GM23338 (cell line): ENCODE results near the gene CAPN9. TPM values are rescaled to one million over a fixed set of nuclear protein-coding genes. Genes with fewer than 3 reads are reported as not detected.

Experiments used
- ATAC-seq: fragments of 200-7000 bp; cut with Tn5 transposase; 3 replicates; pipeline ENCODE4 v1.9.1; 2020
- DNase-seq: peaks from one replicate; pipeline ENCODE4 v3.0.0-alpha.2; 2015; ENCODE audit warnings: low spot score
- H2AFZ ChIP-seq: fragments of 200-600 bp; sonication (generic); 2 replicates; pipeline ENCODE4 v1.8.0; 2016; ENCODE audit warnings: antibody characterized with exemption, mild to moderate bottlenecking, moderate library complexity
- H3F3A ChIP-seq: fragments of 200-600 bp; sonication (generic); replicated peaks from 2 replicates; pipeline ENCODE4 v1.8.0; 2017; ENCODE audit warnings: antibody characterized with exemption, mixed run types, low read depth
- H3K27ac ChIP-seq: fragments of 200-600 bp; sonication (generic); 2 replicates; pipeline ENCODE4 v1.6.1; 2016; ENCODE audit warnings: low read depth
- H3K27me3 ChIP-seq: fragments of 200-600 bp; sonication (generic); 2 replicates; pipeline ENCODE4 v1.8.0; 2016; ENCODE audit warnings: mild to moderate bottlenecking, mixed run types, moderate library complexity; ENCODE audit not compliant: insufficient read depth
- H3K36me3 ChIP-seq: fragments of 200-600 bp; sonication (generic); 2 replicates; pipeline ENCODE4 v1.8.0; 2016; ENCODE audit warnings: mild to moderate bottlenecking; ENCODE audit not compliant: insufficient read depth
- H3K4me1 ChIP-seq: fragments of 200-600 bp; sonication (generic); 2 replicates; pipeline ENCODE4 v1.8.0; 2016; ENCODE audit warnings: mild to moderate bottlenecking, moderate library complexity; ENCODE audit not compliant: insufficient read depth
- H3K4me2 ChIP-seq: fragments of 200-600 bp; sonication (generic); 2 replicates; pipeline ENCODE4 v1.7.1; 2017; ENCODE audit warnings: mixed run types
- H3K4me3 ChIP-seq: fragments of 200-600 bp; sonication (generic); 2 replicates; pipeline ENCODE4 v1.6.1; 2016; ENCODE audit warnings: mixed run types
- H3K79me2 ChIP-seq: fragments of 200-600 bp; sonication (generic); replicated peaks from 2 replicates; pipeline ENCODE4 v1.8.0; 2017; ENCODE audit warnings: mild to moderate bottlenecking; ENCODE audit not compliant: insufficient read depth
- H3K9me2 ChIP-seq: fragments of 200-600 bp; sonication (generic); 2 replicates; pipeline ENCODE4 v1.8.0; 2017; ENCODE audit not compliant: insufficient read depth
- H4K20me1 ChIP-seq: fragments of 200-600 bp; sonication (generic); replicated peaks from 2 replicates; pipeline ENCODE4 v1.8.0; 2017; ENCODE audit warnings: mild to moderate bottlenecking; ENCODE audit not compliant: insufficient read depth
- H3K27ac Mint-ChIP-seq: 2 replicates; pipeline ENCODE4 v1.8.0; 2020; ENCODE audit warnings: inconsistent platforms, mild to moderate bottlenecking, moderate library complexity, mixed read lengths
- H3K27me3 Mint-ChIP-seq: 3 replicates; pipeline ENCODE4 v1.8.0; 2022; ENCODE audit warnings: low read depth, mild to moderate bottlenecking, moderate library complexity, mixed read lengths, inconsistent platforms; ENCODE audit not compliant: insufficient read depth, poor library complexity
- H3K36me3 Mint-ChIP-seq: 3 replicates; pipeline ENCODE4 v1.8.0; 2021; ENCODE audit warnings: low read depth, mild to moderate bottlenecking, inconsistent platforms, moderate library complexity, mixed read lengths
- H3K4me1 Mint-ChIP-seq: 3 replicates; pipeline ENCODE4 v1.8.0; 2020; ENCODE audit warnings: mild to moderate bottlenecking, inconsistent platforms, mixed read lengths
- H3K4me3 Mint-ChIP-seq: 3 replicates; pipeline ENCODE4 v1.8.0; 2021; ENCODE audit warnings: moderate library complexity, mild to moderate bottlenecking, inconsistent platforms, mixed read lengths
- H3K9me3 Mint-ChIP-seq: 3 replicates; pipeline ENCODE4 v1.8.0; 2020; ENCODE audit warnings: moderate library complexity, mild to moderate bottlenecking, inconsistent platforms, mixed read lengths
- CREB1 ChIP-seq: fragments of 250-450 bp; sonication (Bioruptor Pico); IDR thresholded peaks from 2 replicates; pipeline ENCODE4 v1.5.0; 2020; ENCODE audit warnings: low read depth, mild to moderate bottlenecking, moderate library complexity
- ETS1 ChIP-seq: IDR thresholded peaks from 2 replicates; pipeline ENCODE4 v1.6.1; 2016; ENCODE audit warnings: antibody characterized with exemption
- EZH2phosphoT487 ChIP-seq: fragments of 200-600 bp; sonication (generic); IDR thresholded peaks from one replicate; pipeline ENCODE4 v1.8.1; 2018; ENCODE audit warnings: antibody characterized with exemption; ENCODE audit not compliant: unreplicated experiment
- JUNB ChIP-seq: IDR thresholded peaks from one replicate; pipeline ENCODE4 v1.6.1; 2016; ENCODE audit warnings: antibody characterized with exemption; ENCODE audit not compliant: unreplicated experiment
- NANOG ChIP-seq: IDR thresholded peaks from 2 replicates; pipeline ENCODE4 v1.6.1; 2016; ENCODE audit warnings: antibody characterized with exemption, borderline replicate concordance
- POLR2AphosphoS5 ChIP-seq: IDR thresholded peaks from 2 replicates; pipeline ENCODE4 v1.6.1; 2016; ENCODE audit warnings: antibody characterized with exemption, low read depth
- REST ChIP-seq: IDR thresholded peaks from one replicate; pipeline ENCODE4 v1.6.1; 2018; ENCODE audit warnings: antibody characterized with exemption; ENCODE audit not compliant: unreplicated experiment
- STAT1 ChIP-seq: IDR thresholded peaks from one replicate; pipeline ENCODE4 v1.6.1; 2016; ENCODE audit warnings: antibody characterized with exemption; ENCODE audit not compliant: unreplicated experiment
- ZNF114 ChIP-seq: fragments of 250-450 bp; sonication (Bioruptor Pico); IDR thresholded peaks from 2 replicates; pipeline ENCODE4 v1.5.0; 2020; ENCODE audit warnings: mild to moderate bottlenecking, moderate library complexity
- polyA plus RNA-seq: library from polyadenylated mRNA; unstranded; fragments of >200 nt; fragmentation: Nextera tagmentation; extraction: Ambion mirVana; gene quantifications from 2 replicates; pipeline ENCODE4 v1.2.1, GENCODE V29; 2016
- total RNA-seq: library from RNA; depleted of rRNA; stranded (reverse); fragments of >200 nt; shearing (Covaris generic); gene quantifications from 2 replicates; pipeline ENCODE4 v1.2.3, GENCODE V29; 2014

Gene CAPN9
- total and polyA plus RNA-seq, 2 experiments from 2014 or later = 0.07 TPM; not detected in 1

DNA sequence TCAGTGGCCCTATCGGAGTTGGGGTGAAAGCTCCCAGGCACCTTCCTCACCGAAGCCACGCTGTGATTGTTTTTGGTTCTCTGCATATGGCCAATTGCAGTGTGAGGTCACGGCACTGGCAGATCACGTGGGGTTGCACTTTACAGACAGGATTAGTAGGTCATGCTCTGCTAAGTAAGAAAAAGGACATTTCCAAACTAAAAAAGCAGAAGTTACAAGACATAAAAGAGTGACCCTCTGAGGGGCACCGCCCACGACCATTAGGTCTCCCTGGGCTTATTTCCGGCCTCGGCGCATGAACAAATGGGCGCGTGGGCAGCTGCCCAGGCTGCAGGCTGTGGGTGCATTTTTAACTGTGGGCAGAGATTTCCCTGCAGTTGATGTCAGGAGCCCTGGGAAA, 2.0 kb downstream of the CAPN9 start:
- H3K36me3 ChIP-seq = no peaks in the 10 kb centered on the region
- peaks cover 62% of the 10 kb centered on the region for H3K4me1 Mint-ChIP-seq

GRCh38 chr1:230749635-230750034, 2.4 kb downstream of the CAPN9 start:
- Histone ChIP-seq H3K27ac (no peak overlapping the region), H3F3A (no peaks in the 10 kb centered on the region; the same call in 1 of the 2 replicates), H3K79me2 (no peaks in the 10 kb centered on the region), H3K4me2 (no peak overlapping the region), H3K36me3 (no peaks in the 10 kb centered on the region), H3K9me2 (no peaks in the 10 kb centered on the region), H3K4me1 (peaks cover 40% of the 10 kb centered on the region), H3K27me3 (peaks cover 4% of the 10 kb centered on the region; the same call in 1 of the 2 replicates), H4K20me1 (no peaks in the 10 kb centered on the region), H3K4me3 (no peak overlapping the region), H2AFZ (no peak overlapping the region)
- H3K9me3 Mint-ChIP-seq = no peaks in the 10 kb centered on the region
- no peak overlapping the region for H3K4me3 Mint-ChIP-seq
- peaks cover 23% of the 10 kb centered on the region for H3K27me3 Mint-ChIP-seq
- DNase-seq (no peak), ATAC-seq (no peak)
- H3K4me1 Mint-ChIP-seq = peaks cover 58% of the 10 kb centered on the region
- no peaks in the 10 kb centered on the region for H3K36me3 Mint-ChIP-seq
- TF ChIP-seq JUNB (no peak), STAT1 (no peak), ETS1 (no peak), POLR2AphosphoS5 (no peak), ZNF114 (CRISPR knock-in tag) (no peak), EZH2phosphoT487 (no peak)
- H3K27ac Mint-ChIP-seq = no peak overlapping the region

More for the DNA sequence above, 2.0 kb downstream of the CAPN9 start:
- Mint-ChIP-seq H3K9me3 (no peaks in the 10 kb centered on the region), H3K27me3 (peaks cover 23% of the 10 kb centered on the region), H3K4me3 (no peak overlapping the region), H3K27ac (no peak overlapping the region), H3K36me3 (no peaks in the 10 kb centered on the region)
- H3K27ac ChIP-seq = no peak overlapping the region
- peaks cover 40% of the 10 kb centered on the region for H3K4me1 ChIP-seq
- DNase-seq = no peak
- H3K27me3 ChIP-seq = peaks cover 4% of the 10 kb centered on the region; the same call in 1 of the 2 replicates
- H3K9me2 ChIP-seq = no peaks in the 10 kb centered on the region
- H3K4me3 ChIP-seq = no peak overlapping the region
- H4K20me1 ChIP-seq = no peaks in the 10 kb centered on the region
- no peak for TF ChIP-seq CREB1
- TF ChIP-seq NANOG = no peak
- no peak for TF ChIP-seq EZH2phosphoT487
- no peak for TF ChIP-seq ZNF114 (CRISPR knock-in tag)
- no peak for TF ChIP-seq REST
- no peak for TF ChIP-seq ETS1
- H3K79me2 ChIP-seq = no peaks in the 10 kb centered on the region
- no peak for ATAC-seq
- no peaks in the 10 kb centered on the region; the same call in 1 of the 2 replicates for H3F3A ChIP-seq
- no peak overlapping the region for H3K4me2 ChIP-seq
- H2AFZ ChIP-seq = no peak overlapping the region
